Measurements from ENCODE around the gene ABLIM1. TPM values are rescaled to one million over a fixed set of nuclear protein-coding genes. Genes with fewer than 3 reads are reported as not detected.

The ABLIM1 gene
- total and polyA plus RNA-seq, 10 of the 15 experiments (the other 5 are each of a cell fraction or from before 2014, with no cell fraction given) = 14.2 to 50.5 (median 28.1) TPM

- TF ChIP-seq ETV6 (conservative IDR thresholded peaks at IDR 0.05 in 1 of 2, IDR thresholded peaks at IDR 0.05 in 1 of 2; ENCODE audit: borderline replicate concordance in 1 of 2, low read depth in 1 of 2) (no peak), NRF1 (conservative IDR thresholded peaks at IDR 0.05; ENCODE audit: low read depth, low read length) (no peak), NR2C2 (IDR thresholded peaks at IDR 0.05; ENCODE audit: borderline replicate concordance, control insufficient read depth, insufficient read length, low read depth) (no peak)
- TF ChIP-seq, protein P1, sequence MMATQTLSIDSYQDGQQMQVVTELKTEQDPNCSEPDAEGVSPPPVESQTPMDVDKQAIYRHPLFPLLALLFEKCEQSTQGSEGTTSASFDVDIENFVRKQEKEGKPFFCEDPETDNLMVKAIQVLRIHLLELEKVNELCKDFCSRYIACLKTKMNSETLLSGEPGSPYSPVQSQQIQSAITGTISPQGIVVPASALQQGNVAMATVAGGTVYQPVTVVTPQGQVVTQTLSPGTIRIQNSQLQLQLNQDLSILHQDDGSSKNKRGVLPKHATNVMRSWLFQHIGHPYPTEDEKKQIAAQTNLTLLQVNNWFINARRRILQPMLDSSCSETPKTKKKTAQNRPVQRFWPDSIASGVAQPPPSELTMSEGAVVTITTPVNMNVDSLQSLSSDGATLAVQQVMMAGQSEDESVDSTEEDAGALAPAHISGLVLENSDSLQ (IDR thresholded peaks at IDR 0.05) = no peak
- TF ChIP-seq, protein P2, sequence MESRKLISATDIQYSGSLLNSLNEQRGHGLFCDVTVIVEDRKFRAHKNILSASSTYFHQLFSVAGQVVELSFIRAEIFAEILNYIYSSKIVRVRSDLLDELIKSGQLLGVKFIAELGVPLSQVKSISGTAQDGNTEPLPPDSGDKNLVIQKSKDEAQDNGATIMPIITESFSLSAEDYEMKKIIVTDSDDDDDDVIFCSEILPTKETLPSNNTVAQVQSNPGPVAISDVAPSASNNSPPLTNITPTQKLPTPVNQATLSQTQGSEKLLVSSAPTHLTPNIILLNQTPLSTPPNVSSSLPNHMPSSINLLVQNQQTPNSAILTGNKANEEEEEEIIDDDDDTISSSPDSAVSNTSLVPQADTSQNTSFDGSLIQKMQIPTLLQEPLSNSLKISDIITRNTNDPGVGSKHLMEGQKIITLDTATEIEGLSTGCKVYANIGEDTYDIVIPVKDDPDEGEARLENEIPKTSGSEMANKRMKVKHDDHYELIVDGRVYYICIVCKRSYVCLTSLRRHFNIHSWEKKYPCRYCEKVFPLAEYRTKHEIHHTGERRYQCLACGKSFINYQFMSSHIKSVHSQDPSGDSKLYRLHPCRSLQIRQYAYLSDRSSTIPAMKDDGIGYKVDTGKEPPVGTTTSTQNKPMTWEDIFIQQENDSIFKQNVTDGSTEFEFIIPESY (IDR thresholded peaks at IDR 0.05) = no peak
These were observed 44.7 kb downstream of the ABLIM1 start (continued) for GRCh38 chr10:114613237-114613979.

- intact Hi-C loops (cut with micrococcal nuclease; ENCODE audit: unreplicated experiment) (no loop called here), in situ Hi-C loops (cut with MboI) (no loop called here)
- BruUV-seq (replicated peaks) = no TSS peak
- WGBS (ENCODE audit: insufficient coverage, insufficient replicate concordance, low lambda C conversion rate, missing lambda C conversion rate) = 93% methylated on average over 1 of the region's 1 CpG
- CTCF ChIA-PET = interaction anchor here (0.8 kb wide), 1 partner anchor 52 kb away, joined by 3 read pairs; no protein-coding TSS in a partner anchor
- RAD21 ChIA-PET (ENCODE audit: unreplicated experiment) = no interaction called here
- SMC1A ChIA-PET (ENCODE audit: uncharacterized antibody, unreplicated experiment) = no interaction called here
- H3K27me3 ChIP-seq (replicated peaks in 1 of 2; ENCODE audit: control insufficient read depth in 2 of 2, insufficient read depth in 2 of 2, low read length in 1 of 2) = no peaks in the 10 kb centered on the region
- ATAC-seq (no peak), FAIRE-seq (no peak), DNase-seq (ENCODE audit: low read depth, low spot score) (no peak)
- no peaks in the 10 kb centered on the region for H4K20me1 ChIP-seq (ENCODE audit: control insufficient read depth, insufficient read depth)
- no peaks in the 10 kb centered on the region for H3K79me2 ChIP-seq (ENCODE audit: control insufficient read depth, insufficient read depth, low read length)
- POLR2A ChIA-PET = no interaction called here
- no peak overlapping the region for H2AFZ ChIP-seq (ENCODE audit: control insufficient read depth, low read depth, low read length)
- H3K9me3 ChIP-seq (replicated peaks; ENCODE audit: control insufficient read depth, insufficient read depth, low read length) = no peaks in the 10 kb centered on the region
- no peaks in the 10 kb centered on the region for H3K4me1 ChIP-seq (ENCODE audit: control insufficient read depth, insufficient read depth, low read length)
- no peak overlapping the region for H3K9ac ChIP-seq (ENCODE audit: control insufficient read depth, insufficient read depth, low read length)
- no peak overlapping the region for H3K4me2 ChIP-seq (ENCODE audit: control insufficient read depth, insufficient read depth)
- H3K27ac ChIP-seq (ENCODE audit: control insufficient read depth, insufficient read depth) = no peak overlapping the region
- no peaks in the 10 kb centered on the region for H3K36me3 ChIP-seq (ENCODE audit: control insufficient read depth in 2 of 2, insufficient read depth in 2 of 2, low read length in 1 of 2)
- H3K4me3 ChIP-seq = no peak overlapping the region
- no peak for TF ChIP-seq LARP7 (IDR thresholded peaks at IDR 0.05)
- no peak for TF ChIP-seq MYB (IDR thresholded peaks at IDR 0.05; ENCODE audit: borderline replicate concordance, low read depth, low read length)
- no peak for TF ChIP-seq TARDBP (IDR thresholded peaks at IDR 0.05; ENCODE audit: borderline replicate concordance)
- no peak for TF ChIP-seq BCL11A (IDR thresholded peaks at IDR 0.05; ENCODE audit: low read depth, low read length)
- TF ChIP-seq, protein P3, sequence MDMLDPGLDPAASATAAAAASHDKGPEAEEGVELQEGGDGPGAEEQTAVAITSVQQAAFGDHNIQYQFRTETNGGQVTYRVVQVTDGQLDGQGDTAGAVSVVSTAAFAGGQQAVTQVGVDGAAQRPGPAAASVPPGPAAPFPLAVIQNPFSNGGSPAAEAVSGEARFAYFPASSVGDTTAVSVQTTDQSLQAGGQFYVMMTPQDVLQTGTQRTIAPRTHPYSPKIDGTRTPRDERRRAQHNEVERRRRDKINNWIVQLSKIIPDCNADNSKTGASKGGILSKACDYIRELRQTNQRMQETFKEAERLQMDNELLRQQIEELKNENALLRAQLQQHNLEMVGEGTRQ (IDR thresholded peaks at IDR 0.05; ENCODE audit: borderline replicate concordance, low read depth, low read length) = no peak
- no peak for TF ChIP-seq EZH2 (IDR thresholded peaks at IDR 0.05; ENCODE audit: borderline replicate concordance, control insufficient read depth, low read depth, low read length)
- TF ChIP-seq NRF1 (conservative IDR thresholded peaks at IDR 0.05; ENCODE audit: low read depth, low read length) = no peak
- no peak for TF ChIP-seq NFYB (IDR thresholded peaks at IDR 0.05; ENCODE audit: insufficient read depth, low read depth, low read length)
- TF ChIP-seq GABPA (IDR thresholded peaks at IDR 0.05; ENCODE audit: low read depth) = no peak
- no peak for TF ChIP-seq E2F4 (IDR thresholded peaks at IDR 0.05; ENCODE audit: low read depth, low read length)
- no peak for TF ChIP-seq SREBF1 (IDR thresholded peaks at IDR 0.05; ENCODE audit: low read length)
- no peak for TF ChIP-seq FOS (IDR thresholded peaks at IDR 0.05; ENCODE audit: borderline replicate concordance, extremely low read depth, insufficient read length)
- no peak for TF ChIP-seq YY1 (IDR thresholded peaks at IDR 0.05; ENCODE audit: low read depth, low read length)
- no peak for TF ChIP-seq SMARCA5 (IDR thresholded peaks at IDR 0.05)
These were observed 46.5 kb downstream of the ABLIM1 start for GRCh38 chr10:114611617-114612016.
